BLaER1 (cell line): Measurements from ENCODE around the gene NIPSNAP3A.
"Not testable (repeated sequence)": the region's sequence is repeated elsewhere in the genome, so short reads cannot be mapped to it uniquely, and the experiment has no call there.

Source experiments
- H3K27ac ChIP-seq: shearing (Covaris generic); formaldehyde crosslinking; 2 replicates; pipeline ENCODE4 v1.8.1; 2022
- H3K27me3 ChIP-seq: shearing (Covaris generic); formaldehyde crosslinking; 2 replicates; pipeline ENCODE4 v1.8.1; 2022
- H3K36me3 ChIP-seq: shearing (Covaris generic); formaldehyde crosslinking; 2 replicates; pipeline ENCODE4 v1.8.1; 2022
- H3K4me1 ChIP-seq: shearing (Covaris generic); formaldehyde crosslinking; 2 replicates; pipeline ENCODE4 v1.8.1; 2022
- H3K4me2 ChIP-seq: shearing (Covaris generic); formaldehyde crosslinking; 2 replicates; pipeline ENCODE4 v1.8.1; 2022
- H3K4me3 ChIP-seq: shearing (Covaris generic); formaldehyde crosslinking; 2 replicates; pipeline ENCODE4 v1.8.1; 2022
- H3K9ac ChIP-seq: shearing (Covaris generic); formaldehyde crosslinking; 2 replicates; pipeline ENCODE4 v1.8.1; 2022
- H3K9me3 ChIP-seq: shearing (Covaris generic); formaldehyde crosslinking; 2 replicates; pipeline ENCODE4 v1.8.1; 2022
- H4K20me1 ChIP-seq: shearing (Covaris generic); formaldehyde crosslinking; 2 replicates; pipeline ENCODE4 v1.8.1; 2022
- Cebpa-rat ChIP-seq: shearing (Covaris generic); IDR thresholded peaks from 2 replicates; pipeline ENCODE4 v1.8.1; 2022

Gene NIPSNAP3A

GRCh38 chr9:104747565-104748358 is at the start of gene NIPSNAP3A:
Gene NIPSNAP3A, plus strand, starts transcription at chr9:104747683. Its CDS starts 110 bp downstream, at chr9:104747793.
- H3K9ac ChIP-seq = peak within 1 kb of the TSS; percentile 76
- no peaks in the 10 kb centered on the region for H3K27me3 ChIP-seq
- no peaks in the 10 kb centered on the region for H4K20me1 ChIP-seq
- H3K4me1 ChIP-seq = peaks cover 31% of the 10 kb centered on the region
- H3K9me3 ChIP-seq = no peaks in the 10 kb centered on the region
- peak within 1 kb of the TSS; percentile 79 for H3K27ac ChIP-seq
- peak within 1 kb of the TSS; percentile 93 for H3K4me2 ChIP-seq
- peak within 1 kb of the TSS; percentile 72 for H3K4me3 ChIP-seq
- no peak for TF ChIP-seq Cebpa-rat
- peaks cover 15% of the 10 kb centered on the region for H3K36me3 ChIP-seq

- no peaks in the 10 kb centered on the region; the same call in 1 of the 2 replicates for H3K9me3 ChIP-seq
- H3K4me2 ChIP-seq = no peak overlapping the region
- H3K27me3 ChIP-seq = no peaks in the 10 kb centered on the region
- no peaks in the 10 kb centered on the region for H3K4me1 ChIP-seq
- H3K9ac ChIP-seq = no peak overlapping the region
- no peak for TF ChIP-seq Cebpa-rat
- H3K36me3 ChIP-seq = no peaks in the 10 kb centered on the region
- no peaks in the 10 kb centered on the region for H4K20me1 ChIP-seq
- no peak overlapping the region for H3K27ac ChIP-seq
- no peak overlapping the region for H3K4me3 ChIP-seq
Observed at GRCh38 chr9:104700306-104700705, 47.2 kb upstream of the NIPSNAP3A start.

GRCh38 chr9:104708737-104709136 is 38.7 kb upstream of the NIPSNAP3A start:
- not testable (repeated sequence) for H3K27me3 ChIP-seq, H3K4me2 ChIP-seq, H3K9ac ChIP-seq, H3K9me3 ChIP-seq, H3K27ac ChIP-seq, H3K4me3 ChIP-seq, H3K4me1 ChIP-seq, H3K36me3 ChIP-seq, H4K20me1 ChIP-seq

- Histone ChIP-seq H3K36me3 (no peaks in the 10 kb centered on the region), H3K27ac (no peak overlapping the region), H3K4me2 (no peak overlapping the region), H3K4me3 (no peak overlapping the region), H3K9ac (no peak overlapping the region), H3K9me3 (no peaks in the 10 kb centered on the region), H3K27me3 (no peaks in the 10 kb centered on the region), H4K20me1 (no peaks in the 10 kb centered on the region), H3K4me1 (no peaks in the 10 kb centered on the region)
- no peak for TF ChIP-seq Cebpa-rat
Observed at GRCh38 chr9:104711604-104712003, 35.9 kb upstream of the NIPSNAP3A start.

GRCh38 chr9:104725014-104725413 is 22.5 kb upstream of the NIPSNAP3A start:
- Histone ChIP-seq H3K4me2 (no peak overlapping the region), H3K4me3 (no peak overlapping the region), H3K9ac (no peak overlapping the region), H3K9me3 (0 out of 2 replicates have a peak, but pooled peaks cover under 1% of the 10 kb centered on the region), H3K36me3 (no peaks in the 10 kb centered on the region), H3K27me3 (no peaks in the 10 kb centered on the region), H4K20me1 (no peaks in the 10 kb centered on the region), H3K27ac (no peak overlapping the region), H3K4me1 (no peaks in the 10 kb centered on the region)
- no peak for TF ChIP-seq Cebpa-rat

- no peak for TF ChIP-seq Cebpa-rat
- H3K9ac ChIP-seq = no peak overlapping the region
Observed at GRCh38 chr9:104738452-104738851, 9.0 kb upstream of the NIPSNAP3A start.

GRCh38 chr9:104740621-104741020 is 6.9 kb upstream of the NIPSNAP3A start:
- Histone ChIP-seq H3K4me1 (peaks cover 13% of the 10 kb centered on the region), H3K9ac (no peak overlapping the region), H4K20me1 (no peaks in the 10 kb centered on the region), H3K4me3 (no peak overlapping the region), H3K36me3 (no peaks in the 10 kb centered on the region), H3K4me2 (peak overlapping the region; percentile 29; the same call in 1 of the 2 replicates), H3K9me3 (no peaks in the 10 kb centered on the region), H3K27ac (no peak overlapping the region), H3K27me3 (no peaks in the 10 kb centered on the region)
- no peak for TF ChIP-seq Cebpa-rat

More at GRCh38 chr9:104738452-104738851, 9.0 kb upstream of the NIPSNAP3A start:
- Histone ChIP-seq H3K27me3 (no peaks in the 10 kb centered on the region), H3K4me2 (no peak overlapping the region), H3K36me3 (no peaks in the 10 kb centered on the region), H3K9me3 (no peaks in the 10 kb centered on the region), H3K4me3 (no peak overlapping the region), H3K4me1 (peaks cover 13% of the 10 kb centered on the region), H3K27ac (no peak overlapping the region), H4K20me1 (no peaks in the 10 kb centered on the region)

- Histone ChIP-seq H3K27me3 (no peaks in the 10 kb centered on the region), H3K9me3 (no peaks in the 10 kb centered on the region), H3K4me1 (peaks cover 28% of the 10 kb centered on the region), H4K20me1 (no peaks in the 10 kb centered on the region), H3K36me3 (no peaks in the 10 kb centered on the region), H3K4me2 (no peak overlapping the region), H3K4me3 (no peak overlapping the region), H3K9ac (no peak overlapping the region), H3K27ac (no peak overlapping the region)
- no peak for TF ChIP-seq Cebpa-rat
Observed at GRCh38 chr9:104743376-104743985, 4.0 kb upstream of the NIPSNAP3A start.

- Histone ChIP-seq H3K9ac (peak overlapping the region; percentile 12; the same call in 1 of the 2 replicates), H3K27me3 (no peaks in the 10 kb centered on the region), H3K36me3 (no peaks in the 10 kb centered on the region), H4K20me1 (no peaks in the 10 kb centered on the region), H3K4me2 (no peak overlapping the region), H3K4me3 (no peak overlapping the region), H3K27ac (no peak overlapping the region), H3K9me3 (no peaks in the 10 kb centered on the region), H3K4me1 (peaks cover 37% of the 10 kb centered on the region)
- no peak for TF ChIP-seq Cebpa-rat
Observed at GRCh38 chr9:104745852-104746251, 1.6 kb upstream of the NIPSNAP3A start.

GRCh38 chr9:104746285-104746684 is 1.2 kb upstream of the NIPSNAP3A start:
- Histone ChIP-seq H3K4me1 (peaks cover 33% of the 10 kb centered on the region), H3K9ac (peak overlapping the region; percentile 76; the same call in 1 of the 2 replicates), H3K4me2 (peak overlapping the region; percentile 87), H3K4me3 (peak overlapping the region; percentile 72; the same call in 1 of the 2 replicates), H3K27me3 (no peaks in the 10 kb centered on the region), H3K27ac (no peak overlapping the region), H3K9me3 (no peaks in the 10 kb centered on the region), H4K20me1 (no peaks in the 10 kb centered on the region), H3K36me3 (peaks cover under 1% of the 10 kb centered on the region; the same call in 1 of the 2 replicates)
- TF ChIP-seq Cebpa-rat = no peak
